Measurements from ENCODE around the gene PRRT1B. TPM values are rescaled to one million over a fixed set of nuclear protein-coding genes. Genes with fewer than 3 reads are reported as not detected.
A peak's percentile ranks its signal among the peaks of the same experiment; 100 is the strongest.

Gene PRRT1B
- total and polyA plus RNA-seq, 8 donors = 2.3 to 5.0 (median 3.2) TPM

DNA sequence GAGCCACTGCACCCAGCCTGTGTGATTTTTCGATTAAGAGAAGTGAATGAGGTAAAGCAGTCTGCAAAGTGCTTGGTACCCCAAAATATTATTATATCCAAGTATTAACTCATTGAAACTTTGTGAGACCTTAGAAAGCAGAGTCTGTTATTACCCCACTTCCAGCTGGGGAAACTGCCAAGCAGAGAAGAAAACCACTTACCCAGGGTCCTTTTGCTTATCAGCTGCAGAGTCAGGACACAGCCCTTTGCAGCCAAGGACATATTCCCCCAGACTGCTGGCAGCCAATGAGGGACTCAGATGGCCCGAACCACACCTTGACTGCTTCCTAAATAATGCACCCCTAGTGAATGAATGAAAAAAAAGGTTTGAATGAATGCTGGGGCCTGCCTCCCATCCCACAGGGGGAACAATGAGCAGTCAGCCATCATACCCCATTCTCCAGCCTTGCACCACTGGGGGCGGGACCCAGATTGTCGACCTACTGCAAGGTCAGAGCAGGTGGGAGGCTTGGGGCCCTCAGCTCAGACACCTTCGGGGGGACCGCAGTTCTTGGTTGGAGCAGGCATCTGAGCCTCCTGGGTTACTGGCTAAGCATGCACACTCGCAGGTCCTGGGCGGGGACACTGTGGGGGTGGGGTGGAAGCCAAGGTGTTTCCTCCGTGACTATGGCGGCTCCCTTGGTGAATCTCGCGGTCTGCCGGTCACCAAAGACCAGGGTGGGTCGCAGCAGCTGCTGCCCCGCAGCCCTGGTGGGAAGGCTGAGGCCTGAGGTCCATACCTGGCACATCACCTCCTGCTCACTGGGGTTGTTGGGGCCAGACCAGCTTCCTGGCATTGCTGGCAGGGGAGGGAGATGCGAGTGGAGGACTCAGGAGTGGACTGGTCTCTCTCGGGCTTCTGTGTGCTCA lies 29.7 kb downstream of the PRRT1B start:
- ATAC-seq = no peak

DNA sequence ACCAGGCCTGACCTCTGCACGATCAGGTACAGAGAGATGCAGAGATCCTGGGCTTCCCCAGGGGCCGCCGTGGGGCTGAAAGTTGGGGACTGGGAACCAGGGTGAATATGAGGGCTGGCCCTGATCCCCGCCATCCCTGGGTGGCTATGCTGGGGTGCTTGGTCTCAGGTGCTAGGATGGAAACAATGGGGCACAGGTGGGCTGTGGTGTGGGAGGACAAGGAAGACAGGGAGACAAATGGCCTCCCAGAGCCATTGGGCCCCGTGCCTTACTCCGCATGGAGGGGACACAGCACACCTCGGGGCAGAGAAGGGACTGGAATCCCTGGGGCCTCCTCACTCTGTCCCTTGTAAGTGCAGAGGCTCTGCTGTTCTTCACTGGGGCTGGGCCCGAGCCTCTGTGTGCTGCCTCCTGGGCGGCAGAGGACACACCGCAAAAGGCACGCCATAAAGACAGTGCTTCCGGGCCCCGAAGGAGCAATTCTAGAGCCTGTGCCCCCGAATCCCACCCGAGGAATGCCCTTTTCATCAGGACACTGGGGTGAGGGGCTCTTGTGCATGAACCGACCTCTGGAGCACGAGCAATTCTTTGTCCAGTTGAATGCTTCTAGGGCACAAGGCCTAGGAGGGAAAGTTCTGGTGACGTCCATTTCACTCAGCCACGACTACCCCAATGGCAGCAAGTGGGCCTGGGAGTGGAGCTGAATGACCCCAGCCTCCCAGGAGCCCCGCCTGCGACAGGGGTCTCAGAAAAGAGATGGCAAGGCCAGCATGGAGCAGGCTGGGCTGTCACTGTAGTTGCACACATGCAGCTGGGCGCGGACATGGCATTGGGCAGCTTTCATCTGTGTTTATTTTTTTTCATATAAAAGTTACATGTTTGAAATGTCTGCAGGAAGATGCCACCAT lies 30.9 kb downstream of the PRRT1B start:
- peaks cover 0 to 30% (median 6%) of the 10 kb centered on the region in 3 donors for H3K36me3 ChIP-seq
- ATAC-seq = no peak
- peak in 1 of 6 donors; percentile 48 for DNase-seq
- intact Hi-C loops (cut with DNase I) = no loop called here
- 96 to 97% methylated on average over 23 of the region's 23 CpGs for WGBS, 2 donors
- TF ChIP-seq, protein P1, sequence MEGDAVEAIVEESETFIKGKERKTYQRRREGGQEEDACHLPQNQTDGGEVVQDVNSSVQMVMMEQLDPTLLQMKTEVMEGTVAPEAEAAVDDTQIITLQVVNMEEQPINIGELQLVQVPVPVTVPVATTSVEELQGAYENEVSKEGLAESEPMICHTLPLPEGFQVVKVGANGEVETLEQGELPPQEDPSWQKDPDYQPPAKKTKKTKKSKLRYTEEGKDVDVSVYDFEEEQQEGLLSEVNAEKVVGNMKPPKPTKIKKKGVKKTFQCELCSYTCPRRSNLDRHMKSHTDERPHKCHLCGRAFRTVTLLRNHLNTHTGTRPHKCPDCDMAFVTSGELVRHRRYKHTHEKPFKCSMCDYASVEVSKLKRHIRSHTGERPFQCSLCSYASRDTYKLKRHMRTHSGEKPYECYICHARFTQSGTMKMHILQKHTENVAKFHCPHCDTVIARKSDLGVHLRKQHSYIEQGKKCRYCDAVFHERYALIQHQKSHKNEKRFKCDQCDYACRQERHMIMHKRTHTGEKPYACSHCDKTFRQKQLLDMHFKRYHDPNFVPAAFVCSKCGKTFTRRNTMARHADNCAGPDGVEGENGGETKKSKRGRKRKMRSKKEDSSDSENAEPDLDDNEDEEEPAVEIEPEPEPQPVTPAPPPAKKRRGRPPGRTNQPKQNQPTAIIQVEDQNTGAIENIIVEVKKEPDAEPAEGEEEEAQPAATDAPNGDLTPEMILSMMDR (IDR thresholded peaks at IDR 0.05) = no peak
- H3K27me3 ChIP-seq = no peaks in the 10 kb centered on the region
- H3K9me3 ChIP-seq = no peaks in the 10 kb centered on the region
- H3K4me3 ChIP-seq = no peak overlapping the region
- FAIRE-seq = no peak
- H3K27ac ChIP-seq = no peak overlapping the region
- no peaks in the 10 kb centered on the region for H3K4me1 ChIP-seq

More for the DNA sequence above, 29.7 kb downstream of the PRRT1B start:
- Histone ChIP-seq H3K4me3 (no peak overlapping the region), H3K27ac (no peak overlapping the region), H3K4me1 (no peaks in the 10 kb centered on the region), H3K27me3 (no peaks in the 10 kb centered on the region), H3K9me3 (no peaks in the 10 kb centered on the region), H3K36me3 (peaks cover 0 to 22% (median 6%) of the 10 kb centered on the region in 3 donors)
- TF ChIP-seq, protein P1 (IDR thresholded peaks at IDR 0.05) = no peak
- peak in 1 of 6 donors; percentile 52 for DNase-seq
- intact Hi-C loops (cut with DNase I) = no loop called here
- 91 to 92% methylated on average over 17 of the region's 17 CpGs for WGBS, 2 donors
- FAIRE-seq = no peak

DNA sequence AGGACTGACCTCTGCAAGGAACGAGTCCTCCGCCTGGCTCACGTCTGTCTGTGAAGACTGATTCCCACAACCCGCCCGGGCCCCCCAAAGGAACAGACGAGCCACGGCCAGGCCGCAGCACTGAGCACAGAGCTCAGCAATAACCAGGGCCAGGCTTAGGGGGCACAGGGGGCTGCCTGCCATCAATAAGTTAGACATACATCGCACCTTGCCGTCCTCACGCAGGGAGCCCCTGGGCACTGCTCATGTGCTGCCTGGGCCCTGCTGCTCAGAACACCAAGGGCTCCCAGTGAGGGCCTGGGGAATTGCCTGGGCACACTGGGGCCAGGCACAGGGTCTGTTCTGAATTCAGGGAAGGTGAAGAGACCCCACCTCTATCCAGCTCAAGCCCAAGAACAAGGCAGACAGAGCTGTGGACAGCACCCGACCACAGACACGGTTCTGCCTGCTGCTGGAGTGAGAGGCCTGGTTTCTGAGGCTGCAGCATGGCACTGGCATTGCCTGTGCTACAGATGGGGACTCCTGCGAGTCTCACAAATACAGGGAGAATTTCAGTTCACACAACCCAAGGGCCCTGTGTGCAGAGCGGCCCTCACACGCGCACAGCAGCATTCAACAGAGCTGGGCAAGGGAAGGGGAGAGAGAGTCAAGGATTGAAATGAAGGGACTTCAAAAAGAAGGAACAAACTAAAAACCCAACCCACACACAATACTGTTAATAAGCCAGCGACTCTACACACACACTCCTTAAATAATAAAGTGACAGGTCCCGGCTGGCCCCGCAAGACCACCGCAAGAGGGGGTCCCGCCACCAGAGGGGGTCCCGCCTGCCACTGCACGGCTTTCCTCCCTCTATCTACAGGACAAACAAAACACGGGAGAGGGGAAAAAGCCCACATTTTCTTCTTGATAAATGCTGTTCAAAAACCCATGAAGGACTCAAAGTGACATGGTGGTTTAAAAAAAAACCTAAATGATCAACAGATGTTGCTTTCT lies 32.0 kb downstream of the PRRT1B start:
- Histone ChIP-seq H3K9me3 (no peaks in the 10 kb centered on the region), H3K4me3 (no peak overlapping the region), H3K36me3 (peaks cover 0 to 35% (median 6%) of the 10 kb centered on the region in 3 donors), H3K27ac (no peak overlapping the region), H3K4me1 (no peaks in the 10 kb centered on the region), H3K27me3 (no peaks in the 10 kb centered on the region)
- DNase-seq = peak in 1 of 6 donors; percentile 64
- TF ChIP-seq, protein P1 (IDR thresholded peaks at IDR 0.05) = no peak
- 89 to 90% methylated on average over 25 of the region's 25 CpGs for WGBS, 2 donors
- peak in 1 of 4 donors; percentile 4 for ATAC-seq
- FAIRE-seq = no peak
- intact Hi-C loops (cut with DNase I) = no loop called here

DNA sequence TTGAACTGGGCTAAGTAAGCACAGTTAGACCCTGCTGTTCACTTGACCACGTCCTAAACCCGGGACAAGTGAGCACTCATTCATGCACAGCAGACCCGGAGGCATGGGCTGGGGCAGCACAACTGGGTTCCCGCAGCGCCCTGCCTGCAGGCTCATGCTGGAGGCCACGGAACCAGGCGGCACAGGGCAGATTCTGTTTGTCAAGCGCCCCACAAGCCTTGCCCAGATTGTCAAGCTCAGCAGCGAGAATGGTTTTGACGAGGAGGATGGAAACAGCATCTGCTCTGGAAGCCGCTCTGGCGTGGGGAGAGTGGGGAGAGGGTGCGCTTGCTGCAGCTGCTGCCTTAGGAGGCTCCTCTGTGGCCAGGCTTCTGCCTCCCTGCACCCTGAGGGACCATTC lies 32.7 kb downstream of the PRRT1B start:
- Histone ChIP-seq H3K27ac (no peak overlapping the region), H3K9me3 (no peaks in the 10 kb centered on the region), H3K4me3 (no peak overlapping the region), H3K4me1 (no peaks in the 10 kb centered on the region), H3K36me3 (peaks cover 0 to 39% (median 6%) of the 10 kb centered on the region in 3 donors), H3K27me3 (no peaks in the 10 kb centered on the region)
- peak in 1 of 6 donors; percentile 50 for DNase-seq
- TF ChIP-seq, protein P1 (IDR thresholded peaks at IDR 0.05) = no peak
- ATAC-seq = peak in 3 of 4 donors; percentile 20 to 48 (median 31)
- intact Hi-C loops (cut with DNase I) = no loop called here
- no peak for FAIRE-seq
- WGBS, 2 donors = 82 to 90% methylated on average over 13 of the region's 13 CpGs
